Right kidney (tissue), 1 donor: ENCODE results near the gene NPDC1.
"Not testable (repeated sequence)": the region's sequence is repeated elsewhere in the genome, so short reads cannot be mapped to it uniquely, and the experiment has no call there.

Experiments
- DNase-seq: peaks from one replicate; pipeline ENCODE4 v3.0.0-alpha.2; 2016

The NPDC1 gene

GRCh38 chr9:137039611-137040366, 6.2 kb downstream of the NPDC1 start:
- DNase-seq = no peak

DNA sequence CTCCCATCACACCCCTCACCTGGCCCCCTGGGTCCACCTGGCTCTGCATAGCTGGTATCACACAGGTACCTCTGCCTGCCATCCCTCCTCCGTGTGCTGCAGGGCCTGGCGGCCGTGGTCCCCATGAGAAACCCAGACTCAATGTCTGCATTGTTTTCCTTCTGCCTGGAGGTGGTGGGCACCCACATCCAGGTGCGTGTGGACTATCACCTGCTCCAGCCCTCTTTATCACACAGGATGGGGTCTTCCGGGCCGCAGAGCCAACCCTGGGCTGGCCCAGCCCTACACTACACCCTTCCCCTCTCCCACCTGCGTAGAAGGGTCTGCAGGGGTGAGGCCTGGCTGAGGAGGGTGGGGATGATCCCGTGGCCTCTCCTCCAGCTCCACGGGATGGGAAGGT, 7.1 kb downstream of the NPDC1 start:
- no peak for DNase-seq

DNA sequence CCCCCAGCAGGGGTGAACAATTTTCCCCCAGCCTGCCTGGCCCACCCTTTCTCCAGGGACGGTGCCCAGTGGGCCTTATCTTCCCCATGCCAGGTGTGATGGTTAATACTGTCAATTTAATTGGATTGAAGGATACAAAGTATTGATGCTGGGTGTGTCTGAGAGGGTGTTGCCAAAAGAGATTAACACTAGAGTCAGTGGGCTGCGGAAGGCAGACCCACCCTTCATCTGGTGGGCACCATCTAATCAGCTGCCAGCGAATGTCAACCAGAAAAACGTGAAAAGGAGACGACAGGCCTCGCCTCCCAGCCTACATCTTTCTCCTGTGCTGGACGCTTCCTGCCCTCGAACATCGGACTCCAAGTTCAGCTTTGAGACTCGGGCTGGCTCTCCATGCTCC, 8.5 kb downstream of the NPDC1 start:
- no peak for DNase-seq

DNA sequence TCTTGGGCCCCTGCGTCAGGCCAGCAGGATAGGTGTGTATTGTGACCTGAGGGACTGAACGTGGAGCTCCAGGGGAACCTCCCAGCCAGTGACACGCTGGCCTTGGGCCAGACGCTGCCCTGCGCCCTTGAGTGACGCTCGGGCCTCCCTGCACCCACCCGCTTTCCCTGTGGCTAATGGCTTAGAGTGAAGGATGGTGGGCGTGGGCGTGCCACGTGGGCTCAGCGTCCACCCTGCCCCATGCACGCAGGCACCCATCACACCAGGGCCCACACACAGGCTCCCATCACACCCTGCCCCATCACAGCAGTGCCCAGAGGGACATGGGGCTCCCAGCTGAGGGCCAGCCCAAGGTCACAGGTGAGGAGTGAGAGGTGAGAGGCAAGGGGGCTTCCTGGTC, 8.9 kb downstream of the NPDC1 start:
- no peak for DNase-seq

DNA sequence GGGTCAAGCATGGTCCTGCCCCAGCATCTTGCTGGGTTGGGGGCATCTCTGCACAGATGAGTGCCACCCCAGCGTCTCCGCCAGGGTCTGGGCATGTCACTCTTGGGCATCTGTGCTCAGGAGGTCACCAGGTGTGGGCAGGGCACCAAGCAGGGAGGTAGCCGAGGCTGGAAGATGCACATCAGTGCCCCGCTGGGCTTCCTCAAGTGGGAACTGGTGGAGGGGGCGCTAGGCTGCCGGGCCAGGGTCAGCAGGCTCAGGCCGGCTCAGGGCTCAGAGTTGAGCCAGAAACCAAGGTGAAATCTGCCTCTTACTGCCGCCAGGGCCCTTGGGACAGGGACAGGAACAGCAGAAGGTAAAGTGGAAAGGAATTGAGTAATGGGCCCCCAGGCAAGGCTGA, 10.0 kb downstream of the NPDC1 start:
- DNase-seq = no peak

DNA sequence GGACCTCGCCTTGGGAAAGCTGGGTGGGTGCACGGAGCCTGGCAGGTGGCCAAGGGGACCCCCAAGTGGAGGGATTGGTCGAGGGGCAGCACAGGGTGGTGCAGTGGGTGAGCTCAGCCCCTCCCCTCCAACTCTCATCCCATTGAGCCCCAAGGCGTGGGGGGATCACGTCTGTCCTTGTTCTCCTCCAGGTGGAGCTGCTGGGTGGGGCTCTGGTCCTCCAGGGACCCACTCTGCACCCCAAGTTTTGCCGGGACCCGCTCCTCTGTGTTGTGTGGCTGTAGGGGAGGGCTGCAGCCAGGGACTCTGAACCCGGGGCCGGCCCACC, 10.5 kb downstream of the NPDC1 start:
- no peak for DNase-seq

DNA sequence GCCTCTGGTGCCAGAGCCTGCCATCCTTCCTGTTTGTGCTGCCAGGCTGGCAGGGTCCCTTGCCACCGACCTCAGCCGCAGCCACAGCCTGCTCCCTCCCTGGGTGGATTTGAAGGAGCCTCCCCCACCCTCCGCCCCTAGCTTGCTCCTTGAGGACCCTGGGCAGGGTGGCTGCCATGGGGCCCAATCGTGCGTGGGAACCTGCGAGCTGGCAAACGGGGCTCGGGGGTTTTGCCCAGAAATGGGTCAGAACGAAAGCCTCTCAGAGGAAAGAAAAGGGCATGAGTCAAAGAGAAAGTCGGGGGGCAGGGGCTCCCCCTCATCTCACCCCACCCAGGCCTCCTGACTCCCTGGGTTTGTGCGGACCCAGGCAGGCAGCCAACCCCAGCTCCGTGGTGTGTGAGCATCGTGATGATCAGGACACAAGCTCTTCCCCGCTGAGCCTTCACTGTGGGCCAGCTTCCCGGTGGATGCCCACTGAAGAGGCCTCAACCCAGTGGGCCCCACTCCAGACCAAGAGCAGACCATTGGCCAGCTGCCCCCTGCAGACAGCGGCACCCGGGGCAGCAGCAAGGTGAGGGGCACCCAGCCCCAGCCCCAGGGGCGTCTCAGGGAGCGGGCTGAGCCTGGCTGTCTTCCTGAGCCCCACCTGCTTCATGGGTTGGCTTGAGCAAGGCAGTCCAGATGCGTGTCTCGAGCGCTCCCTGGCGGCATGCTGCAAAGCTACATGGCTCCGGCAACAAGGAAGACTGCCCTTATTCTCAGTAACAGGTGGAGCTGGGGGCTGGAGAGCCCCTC, 11.1 kb downstream of the NPDC1 start:
- DNase-seq = peak; percentile 70

DNA sequence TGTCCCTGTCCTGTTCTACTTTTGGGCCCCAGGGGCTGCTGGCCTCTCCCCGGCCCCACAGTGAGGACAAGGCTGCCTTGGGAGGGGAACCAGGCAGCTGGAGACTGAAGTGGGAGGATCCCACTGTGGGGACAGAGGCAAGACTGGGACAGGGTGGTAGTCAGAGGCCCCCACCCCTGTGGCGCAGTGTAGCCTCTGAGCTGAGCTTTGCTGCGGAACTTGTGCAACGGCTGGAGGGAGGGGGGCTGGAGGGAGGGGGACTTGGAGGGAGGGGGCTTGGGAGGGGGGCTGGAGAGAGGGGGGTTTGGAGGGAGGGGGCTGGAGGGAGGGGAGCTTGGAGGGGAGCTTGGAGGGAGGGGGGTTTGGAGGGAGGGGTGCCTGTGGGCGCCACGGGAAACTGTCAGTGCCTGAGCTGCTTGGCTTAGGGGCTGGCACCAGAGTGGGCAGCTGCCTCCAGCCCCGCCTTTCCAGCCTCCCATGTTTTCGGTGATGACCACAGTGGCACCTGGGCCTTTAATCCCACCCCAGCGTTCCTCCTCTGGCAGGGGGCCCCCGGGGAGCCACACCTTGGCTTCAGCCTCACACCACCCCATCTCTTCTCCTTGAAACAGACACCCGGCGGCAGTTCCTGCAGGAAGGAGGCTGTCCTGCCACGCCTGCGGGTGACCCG, 11.8 kb downstream of the NPDC1 start:
- DNase-seq = no peak

- not testable (repeated sequence) for DNase-seq
These were observed 12.5 kb downstream of the NPDC1 start for GRCh38 chr9:137033481-137033880.

- DNase-seq = no peak
These were observed 13.1 kb downstream of the NPDC1 start for GRCh38 chr9:137032858-137033257.

DNA sequence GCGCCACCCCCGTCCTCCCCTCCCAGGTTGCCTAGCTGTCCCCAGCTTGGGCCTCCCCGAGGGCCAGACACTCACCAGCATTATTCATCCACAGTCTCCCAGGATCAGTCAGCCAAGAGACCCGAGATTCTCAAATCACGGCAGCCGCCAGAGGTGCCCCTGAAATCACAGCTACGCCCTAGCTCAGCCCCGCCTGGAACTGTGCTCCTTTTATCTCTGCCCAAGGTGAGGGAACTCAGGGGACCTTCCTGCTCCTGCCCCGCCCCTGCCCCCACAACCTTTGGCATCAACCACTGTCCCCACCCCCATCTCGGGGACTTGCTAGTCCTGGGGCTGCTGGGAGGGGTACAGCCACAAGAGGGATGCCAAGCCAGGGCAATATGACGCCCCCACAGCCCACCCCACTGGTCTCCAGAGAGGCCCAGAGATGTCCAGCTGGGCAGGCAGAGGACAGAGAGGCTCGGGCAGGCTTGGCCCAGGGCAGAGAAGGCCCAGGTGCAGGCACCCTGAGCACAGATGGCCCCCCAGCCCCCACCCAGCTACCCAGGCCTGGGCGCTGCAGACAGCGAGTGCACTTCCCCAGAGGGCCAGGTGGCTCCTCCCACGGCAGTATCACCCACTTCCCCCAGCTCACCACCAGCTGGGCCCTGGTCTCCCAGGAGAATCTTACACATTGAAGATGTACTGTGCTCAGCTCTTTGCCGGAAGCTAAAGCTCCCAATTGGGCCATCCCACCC, 13.9 kb downstream of the NPDC1 start, which contains the start of gene FUT7:
TSS of gene FUT7 (minus strand) at position 185 of the 737 bp plus-strand sequence. CDS start at position 88, 97 bp downstream.
- DNase-seq = no peak

DNA sequence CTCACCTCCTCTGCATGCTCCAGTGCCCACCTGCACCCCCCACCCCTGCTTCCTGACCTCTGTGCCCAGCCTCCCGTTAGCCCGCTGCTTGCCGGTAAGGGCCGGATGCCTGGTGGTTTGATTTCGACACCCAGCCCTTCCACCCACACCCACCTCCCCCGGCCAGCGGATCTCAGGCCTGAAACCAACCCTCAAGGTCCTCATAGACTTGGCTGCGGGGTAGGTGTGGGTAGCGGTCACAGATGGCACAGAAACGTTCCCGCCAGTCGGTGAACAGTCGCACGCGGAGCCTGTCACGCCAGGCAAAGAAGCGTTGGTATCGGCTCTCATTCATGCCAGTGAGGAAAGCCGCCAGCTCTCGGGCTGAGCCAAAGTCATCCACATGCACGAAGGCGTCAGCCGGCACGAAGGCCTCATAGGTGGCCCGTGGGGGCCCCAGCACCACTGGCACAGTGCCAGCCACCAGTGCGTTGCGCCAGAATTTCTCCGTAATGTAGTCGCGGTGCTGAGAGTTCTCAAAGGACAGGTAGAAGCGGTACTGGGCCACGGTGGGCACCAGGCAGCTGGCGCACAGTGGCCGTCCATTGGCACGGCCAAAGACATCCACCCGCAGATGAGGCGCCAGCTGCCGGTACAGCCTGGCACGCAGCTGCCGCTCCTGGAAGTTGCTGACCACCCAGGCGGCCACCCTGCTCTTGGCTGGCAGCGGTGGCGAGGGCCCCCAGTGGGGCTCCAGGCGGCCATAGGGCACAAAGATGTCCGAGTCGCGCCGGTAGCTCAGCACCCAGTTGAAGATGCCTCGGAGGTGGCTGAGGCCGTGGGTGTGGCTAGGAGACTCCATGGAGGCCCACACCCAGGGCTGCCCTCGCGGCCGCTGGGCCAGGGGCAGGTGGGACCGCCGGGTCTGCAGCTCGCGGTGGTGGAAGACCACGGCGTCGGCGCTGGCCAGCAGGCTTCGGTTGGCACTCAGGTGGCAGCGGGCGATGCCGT, 15.1 kb downstream of the NPDC1 start:
- no peak for DNase-seq

- no peak for DNase-seq
These were observed 16.0 kb downstream of the NPDC1 start for GRCh38 chr9:137030006-137030405.

DNA sequence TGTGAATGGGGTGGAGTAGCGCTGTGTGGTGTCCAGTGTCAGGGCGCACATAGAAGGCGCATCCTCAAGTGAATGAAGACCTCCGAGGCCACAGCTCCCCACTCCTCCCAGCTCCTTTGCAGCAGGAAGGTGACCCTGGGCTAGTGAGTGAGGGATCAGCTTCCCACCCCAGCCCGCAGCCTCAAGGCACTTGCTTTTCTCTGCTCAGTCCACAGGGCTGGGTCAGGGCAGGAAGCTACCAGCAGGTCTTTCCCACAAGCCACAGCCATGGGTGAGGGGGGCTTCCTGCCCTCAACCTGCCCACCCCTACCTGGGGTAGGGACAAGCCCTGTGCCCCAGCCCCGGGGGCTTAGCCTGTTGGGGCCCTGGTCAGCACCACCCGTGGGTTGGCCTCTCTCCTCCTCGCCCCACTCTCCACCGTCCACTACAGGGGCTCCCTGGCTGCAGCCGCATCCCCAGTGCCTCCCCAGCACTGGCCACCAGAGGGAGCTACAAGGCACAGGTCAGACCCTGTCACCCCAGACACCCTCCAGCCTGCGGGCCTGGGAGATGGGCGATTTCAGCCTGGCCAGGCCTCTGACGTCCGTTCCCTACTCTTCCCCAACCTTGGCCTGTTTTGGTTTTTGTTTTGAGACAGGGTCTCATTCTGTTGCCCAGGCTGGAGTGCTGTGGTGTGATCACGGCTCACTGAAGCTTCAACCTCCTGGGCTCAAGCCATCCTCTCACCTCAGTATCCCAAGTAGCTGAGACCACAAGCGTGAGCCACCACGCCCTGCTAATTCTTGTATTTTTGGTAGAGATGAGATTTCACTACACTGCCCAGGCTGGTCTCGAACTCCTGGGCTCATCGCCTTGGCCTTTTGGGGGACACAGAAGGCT, 16.7 kb downstream of the NPDC1 start:
- peak; percentile 76 for DNase-seq

DNA sequence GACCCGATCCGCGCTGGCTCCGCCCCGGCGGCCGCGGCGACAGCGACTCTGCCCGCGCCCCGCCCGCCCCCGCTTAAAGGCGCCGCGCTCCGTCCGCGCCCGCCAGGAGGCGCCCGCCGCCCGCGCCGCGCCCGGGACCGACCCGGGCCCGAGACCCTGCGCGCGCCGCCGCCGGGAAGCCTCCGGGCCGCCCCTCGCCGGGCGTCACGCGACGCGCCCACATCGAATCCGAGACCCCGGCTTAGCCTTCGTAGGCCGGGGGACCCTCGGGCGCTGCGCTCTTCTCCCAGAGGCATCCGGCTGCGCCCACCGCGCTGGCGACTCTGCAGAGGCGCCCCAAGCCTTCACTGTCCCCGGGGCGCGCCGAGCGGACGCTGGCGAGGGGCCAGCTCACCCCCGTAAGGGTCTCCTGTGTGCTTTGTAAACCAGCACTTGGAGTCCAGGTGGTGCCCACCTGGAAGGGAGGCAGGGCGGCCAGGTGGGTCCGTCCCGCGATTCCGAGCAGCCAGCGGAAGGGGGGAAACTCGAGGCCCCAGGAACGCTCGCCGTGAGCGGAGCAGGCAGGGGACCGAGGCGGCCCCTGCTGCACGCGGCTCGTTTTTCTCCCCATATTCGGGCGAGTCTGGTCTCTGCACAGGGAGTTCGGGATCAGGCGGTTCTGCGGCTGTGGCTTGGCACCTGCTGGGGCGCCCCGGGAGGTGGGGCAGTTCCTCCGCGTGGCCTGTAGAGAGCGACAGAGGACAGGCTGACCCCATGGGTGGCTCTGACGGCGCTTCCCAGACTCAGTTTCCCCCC, 17.5 kb downstream of the NPDC1 start:
- DNase-seq = peak; percentile 84

DNA sequence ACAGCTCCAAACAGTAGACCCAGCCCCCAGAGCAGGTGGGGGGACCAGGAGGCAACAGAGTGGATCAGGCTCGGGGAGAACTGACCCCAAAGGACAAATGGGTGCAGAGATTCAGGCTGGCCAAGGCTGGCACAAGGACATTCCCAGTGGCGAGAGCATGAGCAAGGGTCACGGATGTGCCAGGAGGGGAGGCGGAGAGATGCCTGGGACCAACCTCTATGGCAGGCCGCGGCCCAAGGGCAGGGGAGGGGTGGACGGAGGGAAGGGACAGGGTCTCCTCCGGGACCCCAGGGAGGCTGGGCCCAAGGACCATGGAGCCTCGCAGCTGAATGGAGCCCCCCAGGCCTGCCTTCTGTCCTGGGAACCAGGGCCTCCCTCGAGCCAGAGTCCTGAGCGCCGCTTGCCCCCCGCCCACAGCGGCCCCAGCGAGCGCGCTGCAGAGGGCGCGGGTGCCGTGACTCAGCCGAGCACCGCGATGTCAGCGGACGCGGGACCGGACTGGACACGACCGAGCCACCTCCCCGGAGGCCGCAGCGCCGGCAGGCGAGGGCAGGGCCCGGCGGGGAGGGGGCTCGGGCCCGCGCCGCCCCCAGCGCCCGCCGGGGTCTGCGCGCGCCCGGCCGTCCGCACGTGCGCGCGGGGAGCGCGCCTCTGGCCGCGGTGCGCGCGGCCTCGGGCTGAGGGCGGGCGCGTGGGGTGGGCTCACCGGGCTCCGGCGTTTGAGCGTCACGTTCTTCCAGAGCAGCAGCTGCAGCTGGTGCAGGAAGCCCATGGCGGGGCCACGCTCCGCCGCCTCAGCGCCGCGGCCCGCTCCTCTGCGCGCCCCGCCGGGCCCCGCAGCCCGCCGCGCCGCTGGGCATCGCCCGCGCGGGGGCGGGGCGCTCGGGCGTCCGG, 18.4 kb downstream of the NPDC1 start, which contains the start of gene ABCA2:
TSS of gene ABCA2 (minus strand) at position 869 of the 894 bp plus-strand sequence. CDS start at position 772, 97 bp downstream.
- peak; percentile 65 for DNase-seq

GRCh38 chr9:137026828-137027227, 19.1 kb downstream of the NPDC1 start:
- no peak for DNase-seq

DNA sequence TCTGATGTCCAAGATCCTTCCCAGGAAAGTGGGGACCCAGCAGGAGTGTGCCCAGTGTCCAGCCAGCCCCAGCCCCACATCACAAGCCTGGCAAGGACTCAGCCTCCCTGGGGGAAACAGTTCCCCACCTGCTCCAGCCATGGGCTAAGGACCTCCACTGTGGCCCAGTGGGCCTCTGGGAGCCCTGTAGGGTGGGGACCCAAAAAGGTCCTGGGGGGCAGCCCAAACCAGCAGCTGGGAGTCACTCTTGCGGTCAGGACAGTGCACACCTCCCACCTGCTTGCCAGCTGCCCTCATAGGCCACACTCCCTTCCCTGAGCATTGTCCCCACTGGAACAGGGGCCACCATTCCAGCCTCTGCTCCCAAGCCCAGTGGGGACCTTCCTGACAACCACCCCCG, 19.6 kb downstream of the NPDC1 start:
- no peak for DNase-seq
